Dermis microvascular lymphatic vessel endothelial cell (primary cell): ENCODE measurements around the gene METRN. TPM values are rescaled to one million over a fixed set of nuclear protein-coding genes. Genes with fewer than 3 reads are reported as not detected.

ENCODE experiments used
- DNase-seq, 2 donors: peaks; one replicate each; pipeline versions ENCODE4 v3.0.0 to v3.0.0-alpha.2; 2010; ENCODE audit warnings: low read depth in 2 of 2
- total RNA-seq: library from RNA; depleted of rRNA; stranded (reverse); fragments of >200 nt; gene quantifications from 2 replicates; pipeline ENCODE4 v1.2.1, GENCODE V29; 2014

Gene METRN
- total RNA-seq, 1 donor from 2014 or later = 41.2 TPM

DNA sequence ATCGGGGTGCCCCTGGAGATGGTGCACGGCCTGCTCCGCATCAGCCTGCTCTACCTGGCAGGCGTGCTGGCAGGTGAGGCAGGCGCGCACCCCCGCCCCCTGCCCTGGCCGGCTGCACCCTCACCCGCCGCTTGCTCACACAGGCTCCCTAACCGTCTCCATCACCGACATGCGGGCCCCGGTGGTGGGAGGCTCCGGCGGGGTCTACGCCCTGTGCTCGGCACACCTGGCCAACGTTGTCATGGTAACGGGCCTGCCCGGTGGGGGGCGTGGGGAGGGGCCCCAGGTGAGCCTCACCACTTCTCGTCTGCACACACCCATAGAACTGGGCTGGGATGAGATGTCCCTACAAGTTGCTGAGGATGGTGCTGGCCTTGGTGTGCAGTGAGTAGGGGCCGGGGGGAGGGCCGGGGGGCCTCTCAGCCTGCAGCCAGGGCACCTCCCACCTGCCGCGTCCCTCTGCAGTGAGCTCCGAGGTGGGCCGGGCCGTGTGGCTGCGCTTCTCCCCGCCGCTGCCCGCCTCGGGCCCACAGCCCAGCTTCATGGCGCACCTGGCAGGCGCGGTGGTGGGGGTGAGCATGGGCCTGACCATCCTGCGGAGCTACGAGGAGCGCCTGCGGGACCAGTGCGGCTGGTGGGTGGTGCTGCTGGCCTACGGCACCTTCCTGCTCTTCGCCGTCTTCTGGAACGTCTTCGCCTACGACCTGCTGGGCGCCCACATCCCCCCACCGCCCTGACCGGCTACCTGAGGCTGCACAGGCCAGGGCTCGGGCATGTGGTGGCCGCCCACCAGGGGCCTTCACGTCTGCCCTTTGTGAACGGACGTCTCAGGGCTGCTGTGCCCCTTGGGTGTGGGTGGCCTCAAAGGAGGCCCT lies 37.4 kb upstream of the METRN start:
- DNase-seq = no peak

DNA sequence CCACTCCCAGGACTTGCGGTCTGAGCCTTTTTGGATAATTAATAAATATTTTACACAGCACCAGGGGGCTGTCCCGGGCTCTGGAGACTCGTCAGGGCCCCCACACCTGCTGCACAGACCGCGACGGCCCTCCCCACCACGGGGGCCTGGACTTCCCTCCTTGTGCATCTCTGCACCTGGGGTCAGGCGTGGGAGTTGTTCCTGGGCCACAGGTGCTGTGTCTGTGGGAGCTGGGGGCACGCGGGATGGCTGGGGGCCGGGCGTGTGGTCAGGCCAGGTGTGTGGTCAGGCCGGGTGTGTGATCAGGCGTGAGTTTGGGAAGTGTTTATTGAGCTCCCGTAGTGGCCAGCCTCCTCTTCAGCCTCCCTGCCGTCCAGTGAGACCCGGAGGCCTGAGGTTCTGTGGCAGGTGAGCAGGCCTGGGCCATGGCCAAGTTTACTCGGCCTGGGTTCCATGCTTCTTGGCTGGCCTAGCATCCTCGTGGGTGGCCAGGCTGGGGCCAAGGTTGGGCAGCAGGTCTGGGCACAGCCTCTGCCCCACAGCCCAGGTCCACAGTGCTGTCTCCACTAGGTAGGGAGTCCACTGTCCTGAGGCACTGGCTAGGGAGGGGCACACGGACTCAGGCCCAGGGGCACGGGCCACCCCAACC lies 36.6 kb upstream of the METRN start:
- no peak for DNase-seq

DNA sequence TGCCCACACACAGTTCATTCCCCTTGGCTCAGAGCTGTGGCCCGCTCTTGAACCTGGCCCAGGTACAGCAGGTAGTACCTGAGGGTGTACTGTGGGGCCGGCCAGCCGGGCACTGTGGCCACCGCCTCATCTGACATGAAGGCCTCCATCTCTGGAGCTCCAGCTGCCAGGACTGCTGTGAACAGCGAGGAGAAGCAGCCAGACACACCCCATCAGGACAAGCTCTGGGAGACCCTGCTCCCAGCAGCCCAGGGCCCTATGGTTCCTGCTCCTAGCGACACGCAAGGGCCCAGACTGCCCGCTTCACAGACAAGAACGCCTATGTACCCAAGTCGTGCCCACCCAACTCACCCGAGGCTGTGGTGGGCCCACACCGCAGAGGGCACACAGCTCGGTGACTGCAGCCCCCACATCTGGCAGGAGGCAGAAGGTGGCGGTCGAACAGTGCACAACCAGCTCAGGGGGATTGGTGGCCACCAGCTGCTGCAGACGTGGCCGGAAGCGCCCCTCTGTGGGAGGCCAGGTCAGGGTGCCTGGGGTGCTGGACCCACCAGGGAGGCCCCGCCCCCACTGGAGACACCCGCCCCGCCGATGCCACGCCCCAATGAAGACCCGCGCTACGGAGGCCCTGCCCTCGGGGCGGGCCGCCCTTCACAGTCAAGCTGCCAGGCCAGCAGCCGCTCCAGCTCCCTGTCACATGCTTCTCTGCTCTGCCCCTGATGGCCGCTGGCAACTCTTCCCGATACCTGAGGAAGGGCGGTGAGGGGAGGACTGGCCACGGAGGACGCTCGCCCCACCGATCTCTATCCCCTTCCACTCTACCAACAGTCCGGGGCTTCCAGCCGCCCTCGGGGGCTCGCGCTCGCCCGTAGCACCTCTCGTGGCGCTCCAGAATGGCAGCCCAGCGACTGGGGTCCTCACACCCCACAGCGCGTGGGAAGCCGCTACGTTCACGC lies 35.8 kb upstream of the METRN start:
- peak; percentile 30 to 62 for DNase-seq

DNA sequence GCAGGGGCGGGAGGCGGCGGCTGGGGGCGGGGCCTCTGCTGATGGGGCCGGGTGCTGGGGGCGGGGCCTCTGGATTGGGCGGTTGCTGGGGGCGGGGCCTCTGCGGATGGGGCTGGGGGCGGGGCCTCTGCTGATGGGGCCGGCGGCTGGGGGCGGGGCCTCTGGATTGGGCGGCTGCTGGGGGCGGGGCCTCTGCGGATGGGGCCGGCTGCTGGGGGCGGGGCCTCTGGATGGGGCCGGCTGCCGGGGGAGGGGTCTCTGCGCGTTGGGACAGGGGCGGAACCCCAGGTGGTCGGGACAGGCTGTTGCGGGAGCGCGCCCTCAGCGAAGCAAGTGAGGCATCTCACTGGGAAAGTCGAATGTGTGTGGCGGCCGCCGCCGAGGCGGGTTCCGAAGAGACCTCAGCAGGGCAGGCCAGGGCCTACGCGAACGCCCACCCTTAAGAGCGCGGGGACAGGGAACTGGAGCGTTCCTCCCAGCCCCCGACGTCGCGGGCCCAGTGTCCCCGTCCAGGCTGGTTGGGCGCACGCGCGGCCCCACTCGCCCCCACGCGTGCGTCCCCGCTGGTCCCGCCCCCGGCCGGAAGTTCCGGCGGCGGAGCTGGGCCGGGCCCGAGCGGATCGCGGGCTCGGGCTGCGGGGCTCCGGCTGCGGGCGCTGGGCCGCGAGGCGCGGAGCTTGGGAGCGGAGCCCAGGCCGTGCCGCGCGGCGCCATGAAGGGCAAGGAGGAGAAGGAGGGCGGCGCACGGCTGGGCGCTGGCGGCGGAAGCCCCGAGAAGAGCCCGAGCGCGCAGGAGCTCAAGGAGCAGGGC lies 34.9 kb upstream of the METRN start, which contains the start of gene STUB1:
STUB1 (plus strand) TSS at position 597 of the 811 bp plus-strand sequence; CDS start at position 713, 116 bp downstream.
- DNase-seq = peak; percentile 60 to 91

DNA sequence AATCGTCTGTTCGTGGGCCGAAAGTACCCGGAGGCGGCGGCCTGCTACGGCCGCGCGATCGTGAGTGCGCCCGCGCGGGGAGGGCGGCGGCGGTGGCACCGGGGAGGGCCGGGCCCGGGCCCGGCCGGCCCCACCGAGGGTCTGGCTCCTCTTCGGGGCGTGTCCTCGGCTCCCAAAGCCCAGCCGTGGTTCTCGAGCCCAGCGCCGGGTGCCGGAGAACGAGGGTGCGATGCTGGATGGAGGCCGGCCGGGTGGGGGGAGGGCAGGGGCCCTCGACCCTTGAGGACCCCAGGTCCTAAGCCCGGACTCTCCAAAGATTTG lies 34.3 kb upstream of the METRN start:
- no peak for DNase-seq

DNA sequence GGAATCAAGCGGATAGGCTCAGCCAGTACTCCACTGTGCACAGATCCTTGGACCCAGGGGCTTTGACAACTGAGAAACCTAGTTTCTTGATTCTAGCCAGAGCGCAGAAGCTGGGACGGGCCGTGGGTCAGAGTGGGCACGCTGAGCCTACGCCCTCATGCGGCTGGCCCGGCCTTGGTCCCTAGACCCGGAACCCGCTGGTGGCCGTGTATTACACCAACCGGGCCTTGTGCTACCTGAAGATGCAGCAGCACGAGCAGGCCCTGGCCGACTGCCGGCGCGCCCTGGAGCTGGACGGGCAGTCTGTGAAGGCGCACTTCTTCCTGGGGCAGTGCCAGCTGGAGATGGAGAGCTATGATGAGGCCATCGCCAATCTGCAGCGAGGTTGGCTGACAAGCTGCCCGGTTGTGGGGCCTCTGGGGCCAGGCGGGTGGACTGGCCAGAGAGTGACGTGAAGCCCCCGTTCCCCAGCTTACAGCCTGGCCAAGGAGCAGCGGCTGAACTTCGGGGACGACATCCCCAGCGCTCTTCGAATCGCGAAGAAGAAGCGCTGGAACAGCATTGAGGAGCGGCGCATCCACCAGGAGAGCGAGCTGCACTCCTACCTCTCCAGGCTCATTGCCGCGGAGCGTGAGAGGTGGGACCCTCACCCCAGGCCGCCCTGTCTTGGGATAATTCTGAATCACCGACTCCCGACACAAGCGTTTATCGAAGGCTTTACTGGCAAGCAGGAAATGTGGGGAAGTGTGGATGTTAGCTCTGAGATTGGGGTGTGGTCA lies 33.8 kb upstream of the METRN start:
- DNase-seq = peak in 1 of 2 donors; percentile 49

DNA sequence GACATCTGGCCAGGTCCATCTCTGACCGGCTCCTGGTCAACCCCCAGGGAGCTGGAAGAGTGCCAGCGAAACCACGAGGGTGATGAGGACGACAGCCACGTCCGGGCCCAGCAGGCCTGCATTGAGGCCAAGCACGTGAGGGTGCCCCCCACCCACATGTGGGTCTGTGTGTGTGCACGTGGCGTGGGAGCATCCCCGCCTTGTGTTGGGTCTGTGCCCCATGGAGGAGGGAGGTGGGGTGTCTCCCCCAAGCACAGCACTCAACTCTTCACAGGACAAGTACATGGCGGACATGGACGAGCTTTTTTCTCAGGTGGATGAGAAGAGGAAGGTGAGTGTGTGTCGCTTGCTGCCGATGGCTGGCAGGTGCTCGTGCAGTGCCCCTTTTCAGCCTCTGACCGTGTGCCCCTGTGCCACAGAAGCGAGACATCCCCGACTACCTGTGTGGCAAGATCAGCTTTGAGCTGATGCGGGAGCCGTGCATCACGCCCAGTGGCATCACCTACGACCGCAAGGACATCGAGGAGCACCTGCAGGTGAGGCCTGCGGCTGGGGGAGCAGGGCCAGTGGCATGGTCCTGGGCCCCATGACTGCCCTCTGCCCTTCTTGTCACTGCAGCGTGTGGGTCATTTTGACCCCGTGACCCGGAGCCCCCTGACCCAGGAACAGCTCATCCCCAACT lies 33.0 kb upstream of the METRN start:
- DNase-seq = no peak

DNA sequence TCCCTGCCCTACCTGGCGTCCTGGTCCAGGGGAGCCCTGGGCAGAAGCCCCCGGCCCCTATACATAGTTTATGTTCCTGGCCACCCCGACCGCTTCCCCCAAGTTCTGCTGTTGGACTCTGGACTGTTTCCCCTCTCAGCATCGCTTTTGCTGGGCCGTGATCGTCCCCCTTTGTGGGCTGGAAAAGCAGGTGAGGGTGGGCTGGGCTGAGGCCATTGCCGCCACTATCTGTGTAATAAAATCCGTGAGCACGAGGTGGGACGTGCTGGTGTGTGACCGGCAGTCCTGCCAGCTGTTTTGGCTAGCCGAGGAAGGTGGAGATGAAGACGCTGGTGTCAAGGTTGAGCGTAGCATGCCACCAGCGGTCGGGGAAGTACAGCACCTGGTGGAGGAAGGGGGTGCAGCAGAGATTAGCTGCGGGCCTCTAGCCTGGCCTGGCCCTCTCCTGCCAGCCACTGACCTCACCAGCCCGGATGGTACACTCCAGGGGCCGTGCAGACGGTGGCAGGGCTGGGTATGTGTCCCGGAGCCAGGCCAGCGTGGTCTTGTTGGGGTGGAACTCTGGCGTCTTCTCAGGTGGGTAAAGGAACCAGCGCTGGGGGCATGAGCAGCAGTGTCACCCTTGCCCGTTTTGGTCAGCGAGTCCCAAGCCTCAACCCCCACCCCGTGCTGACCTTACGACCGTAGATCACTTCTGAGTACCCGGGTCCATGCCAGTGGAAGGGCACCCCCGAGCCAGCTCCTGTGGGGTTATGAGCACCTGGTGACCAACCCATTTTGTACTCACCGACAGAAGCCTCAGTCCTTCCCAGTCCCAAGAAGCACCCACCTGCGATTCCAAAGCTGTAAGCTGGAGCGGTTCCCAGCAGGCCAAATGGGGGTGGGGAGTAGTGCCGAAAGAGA lies 32.2 kb upstream of the METRN start:
- no peak for DNase-seq

DNA sequence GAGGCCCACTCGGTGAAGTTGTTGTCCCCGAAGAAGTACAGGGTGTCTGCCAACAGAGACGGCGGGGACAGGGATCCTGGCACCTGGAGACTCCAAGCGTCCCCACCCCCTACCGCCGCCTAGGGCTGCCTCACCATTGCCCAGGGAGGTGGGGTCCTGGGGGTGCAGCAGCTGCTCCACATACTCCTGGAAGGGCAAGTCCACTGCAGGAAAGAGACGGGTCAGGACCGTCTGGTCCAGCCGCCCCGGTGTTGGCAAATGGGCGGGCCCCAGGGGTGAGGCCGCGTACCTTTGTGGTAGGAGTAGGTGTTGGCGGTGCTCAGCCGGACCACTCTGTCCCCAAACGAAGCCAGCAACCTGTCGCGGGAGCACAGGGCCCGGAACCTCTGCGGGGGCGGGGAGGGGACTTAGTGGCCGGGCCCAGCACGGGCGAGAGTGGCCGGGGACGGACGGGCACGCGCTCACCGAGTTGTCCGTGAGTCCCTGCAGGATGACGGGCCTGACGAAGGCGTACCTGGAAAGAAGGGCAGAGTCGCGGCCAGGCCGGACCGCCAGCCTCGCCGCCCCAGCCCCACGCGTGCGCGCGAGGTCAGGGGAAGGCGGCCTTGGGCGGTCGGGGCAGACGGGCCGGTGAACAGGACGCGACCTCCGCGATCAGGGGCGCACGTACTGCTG lies 31.4 kb upstream of the METRN start:
- DNase-seq = no peak

DNA sequence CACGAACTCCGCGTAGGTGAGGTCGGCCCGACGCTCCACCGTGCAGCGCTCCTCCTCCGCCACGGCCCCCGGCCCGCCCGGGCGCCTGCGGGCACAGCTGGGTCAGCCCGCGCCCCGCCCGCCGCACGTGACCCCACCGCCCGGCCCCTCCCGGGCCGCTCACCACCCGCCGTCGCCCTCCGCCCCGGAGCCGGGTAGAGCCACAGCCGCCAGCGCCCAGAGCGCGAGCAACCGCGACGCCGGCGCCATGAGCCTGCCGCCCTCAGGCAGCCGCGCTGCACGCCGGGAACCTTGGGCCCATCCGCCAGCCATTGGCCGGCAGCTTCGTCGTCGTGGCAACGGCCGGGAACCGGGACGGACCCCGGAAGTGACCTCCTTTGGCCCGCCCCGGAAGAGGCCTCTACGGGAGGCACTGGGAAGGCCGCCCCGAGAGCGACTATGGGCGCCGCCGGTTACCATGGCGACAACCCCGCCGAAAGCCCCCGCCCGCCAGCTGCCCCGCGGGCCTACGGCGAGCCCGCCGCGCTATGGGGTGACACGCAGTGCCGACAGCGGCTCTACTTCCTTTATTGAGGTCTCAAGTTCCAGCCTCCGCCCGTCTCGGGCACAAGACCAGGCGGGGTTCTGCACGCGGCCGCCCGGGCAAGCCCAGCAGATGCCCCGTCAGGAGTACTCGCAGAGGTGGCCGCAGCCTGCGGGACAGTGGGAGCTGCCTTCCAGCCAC lies 30.7 kb upstream of the METRN start, which contains the start of gene JMJD8:
JMJD8 (minus strand) TSS at position 264 of the 724 bp plus-strand sequence; CDS start at position 249, 15 bp downstream.
- peak; percentile 57 to 89 for DNase-seq

DNA sequence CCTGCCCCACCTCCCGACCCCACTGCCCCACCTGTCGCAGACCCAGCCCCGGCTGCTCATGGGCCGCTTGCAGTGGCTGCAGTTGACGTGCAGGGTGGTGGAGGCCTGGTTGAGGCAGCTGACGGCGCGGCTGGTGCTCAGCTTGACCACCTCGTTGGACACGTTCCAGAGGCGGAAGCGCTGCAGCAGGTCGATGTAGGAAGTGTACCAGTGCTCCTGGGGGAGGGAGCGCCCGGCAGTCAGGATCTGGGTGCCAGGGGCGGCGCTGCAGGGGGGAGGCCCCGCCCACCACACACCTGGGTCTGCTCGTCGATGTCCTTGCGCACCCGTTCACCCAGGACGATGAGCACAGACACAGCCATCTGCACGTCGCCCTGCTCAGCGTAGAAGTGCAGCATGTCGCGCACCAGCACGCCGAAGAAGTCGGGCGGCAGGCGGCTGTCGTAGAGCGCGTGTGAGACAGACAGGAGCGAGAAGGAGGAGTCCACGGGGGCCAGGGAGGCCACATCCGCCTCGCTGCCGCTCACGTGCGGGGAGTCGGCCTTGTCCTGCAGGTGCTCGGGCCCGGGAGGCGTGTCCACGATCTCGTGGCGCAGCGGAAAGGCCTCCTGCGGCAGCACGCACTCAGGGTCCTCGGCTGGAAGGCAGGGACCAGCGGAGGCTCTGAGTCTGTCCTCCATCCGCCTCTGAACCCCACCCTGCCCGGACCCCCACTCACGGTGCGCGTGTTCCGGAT lies 29.8 kb upstream of the METRN start:
- DNase-seq = no peak

DNA sequence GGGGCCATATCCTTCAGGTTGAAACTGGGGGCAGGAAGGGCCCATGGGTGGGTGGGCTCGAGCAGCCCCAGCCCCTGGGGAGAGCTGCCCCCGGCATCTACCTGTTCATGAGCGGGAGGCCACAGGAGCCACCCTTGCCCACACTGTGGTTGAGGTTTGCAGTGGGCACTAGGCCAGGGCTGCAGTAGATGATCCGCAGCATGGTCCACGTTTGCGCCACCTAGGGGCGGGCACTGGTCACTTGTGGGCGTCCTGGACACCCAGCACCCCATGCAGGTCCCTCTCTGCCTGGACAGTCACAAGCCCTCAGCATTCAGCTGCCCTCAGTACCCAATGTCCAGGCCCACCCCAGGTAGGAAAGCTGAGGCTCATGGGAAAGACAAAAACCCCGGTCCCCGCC lies 29.0 kb upstream of the METRN start:
- peak; percentile 27 to 54 for DNase-seq

DNA sequence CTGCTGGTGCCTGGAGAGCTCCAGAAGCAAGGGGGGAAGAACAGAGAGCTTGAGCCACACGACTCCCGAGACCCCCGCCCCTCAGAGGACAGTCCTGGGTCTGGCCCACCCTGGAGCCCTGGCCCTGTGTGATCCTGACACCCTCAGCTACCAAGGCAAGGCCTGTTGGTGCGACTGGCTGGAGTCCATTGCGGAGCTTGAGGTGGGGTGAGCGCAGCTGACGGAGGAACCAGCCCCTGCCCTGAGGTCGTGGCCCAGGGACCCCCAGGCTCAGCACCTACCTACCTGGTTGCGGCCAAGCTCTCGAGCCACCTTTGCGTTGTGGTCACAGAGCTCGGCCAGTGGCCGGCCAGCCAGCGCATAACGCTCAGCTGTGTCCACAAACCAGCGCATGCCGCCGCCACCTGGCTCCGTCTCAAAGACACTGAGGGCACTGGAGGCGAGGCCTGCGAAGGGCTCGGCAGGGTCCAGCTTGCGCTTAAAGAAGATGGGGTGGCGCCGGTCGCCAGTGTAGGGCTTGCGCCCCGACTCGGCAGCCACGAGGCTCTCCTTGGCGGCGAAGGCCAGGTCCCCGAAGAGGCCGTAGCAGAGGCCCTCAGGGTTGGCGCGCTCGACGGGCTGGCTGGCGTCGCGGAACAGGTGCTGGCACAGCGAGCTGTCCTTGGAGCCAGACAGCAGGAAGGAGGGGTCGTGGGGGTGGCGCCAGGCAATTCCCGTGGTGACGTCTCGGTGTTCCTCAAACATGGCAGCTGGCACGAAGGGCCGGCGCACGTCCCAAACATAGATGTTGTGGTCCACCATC lies 28.3 kb upstream of the METRN start:
- DNase-seq = no peak

DNA sequence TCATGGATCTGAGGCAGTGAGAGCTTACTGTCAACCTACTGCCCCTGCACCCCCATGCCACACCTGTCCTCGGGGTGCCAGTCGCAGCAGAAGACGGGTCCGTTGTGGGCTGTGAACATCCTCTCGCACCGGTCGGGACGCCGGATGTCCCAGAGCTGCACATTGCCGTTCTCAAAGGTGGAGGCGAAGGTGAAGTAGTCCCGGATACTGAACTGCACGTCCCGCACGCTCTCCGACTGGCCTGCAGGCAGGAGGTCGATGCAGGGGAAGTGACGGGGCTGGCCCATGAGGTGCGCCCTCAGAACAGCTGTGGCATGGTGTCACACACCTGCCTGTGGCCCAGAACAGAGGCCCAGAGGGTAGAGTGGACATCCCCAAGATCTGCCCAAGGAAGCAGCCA lies 27.4 kb upstream of the METRN start:
- DNase-seq = no peak

DNA sequence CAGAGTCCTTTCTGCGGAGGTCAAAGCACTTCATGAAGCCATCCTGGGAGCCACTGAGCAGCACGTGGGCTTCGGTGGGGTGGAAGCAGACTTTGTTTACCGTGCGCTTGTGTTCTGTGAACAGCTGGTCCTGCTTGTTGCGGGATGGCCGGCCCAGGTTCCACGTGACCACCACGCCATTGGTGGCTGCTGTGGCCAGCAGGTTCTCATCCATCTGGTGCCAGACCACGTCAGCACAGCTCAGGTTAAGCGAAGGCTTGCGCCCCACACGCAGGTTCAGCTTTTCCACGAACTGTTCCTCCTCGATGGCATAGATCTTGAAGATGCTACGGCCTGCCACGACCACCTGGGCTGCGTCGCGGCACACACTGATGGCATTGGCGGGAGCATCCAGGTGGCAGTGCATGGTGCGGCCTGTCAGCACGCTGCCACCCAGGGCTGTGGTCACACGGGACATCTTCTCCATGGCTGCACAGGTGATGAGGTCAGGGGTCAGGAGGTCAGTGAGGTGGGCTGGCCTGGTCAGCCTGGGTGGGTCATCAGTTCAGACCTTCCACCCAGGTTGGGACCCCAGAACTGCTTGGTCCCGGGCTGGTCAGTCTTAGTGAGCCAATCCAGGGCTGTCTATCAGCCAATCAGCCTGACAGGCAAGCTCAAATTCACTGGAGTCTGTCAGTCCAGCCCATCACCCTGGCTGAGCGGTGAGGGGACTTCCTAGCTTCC lies 25.6 kb upstream of the METRN start:
- peak in 1 of 2 donors; percentile 17 for DNase-seq
